Neural cell (in vitro differentiated cells): ENCODE results near the gene PDE6H. TPM values are rescaled to one million over a fixed set of nuclear protein-coding genes. Genes with fewer than 3 reads are reported as not detected.

Experiments used
- H2AFZ ChIP-seq: fragments of 200-600, 300-800 bp; sonication (generic), shearing (Covaris generic); 2 replicates; pipeline ENCODE4 v1.6.0; 2014; ENCODE audit warnings: low read depth, mild to moderate bottlenecking, antibody characterized with exemption, low read length, moderate library complexity
- H3F3A ChIP-seq: fragments of 200-600 bp; shearing (Covaris generic); 2 replicates; pipeline ENCODE4 v1.6.1; 2016; ENCODE audit warnings: mild to moderate bottlenecking, moderate library complexity, mixed read lengths, antibody characterized with exemption, low read length; ENCODE audit not compliant: insufficient read depth, poor library complexity, severe bottlenecking
- H3K27ac ChIP-seq: fragments of 200-600, 300-800 bp; sonication (generic), shearing (Covaris generic); 2 replicates; pipeline ENCODE4 v1.5.1; 2014; ENCODE audit warnings: mild to moderate bottlenecking, low read length, moderate library complexity
- H3K27me3 ChIP-seq: fragments of 300-800, 200-600 bp; sonication (generic), shearing (Covaris generic); 2 replicates; pipeline ENCODE4 v1.6.0; 2014; ENCODE audit warnings: mild to moderate bottlenecking, low read depth, low read length, moderate library complexity; ENCODE audit not compliant: insufficient read depth
- H3K36me3 ChIP-seq: fragments of 300-800, 200-600 bp; sonication (generic), shearing (Covaris generic); 2 replicates; pipeline ENCODE4 v1.5.1; 2014; ENCODE audit warnings: mild to moderate bottlenecking, antibody characterized with exemption, low read length, moderate library complexity; ENCODE audit not compliant: insufficient read depth
- H3K4me2 ChIP-seq: fragments of 300-800, 200-600 bp; sonication (generic), shearing (Covaris generic); 2 replicates; pipeline ENCODE4 v1.6.0; 2014; ENCODE audit warnings: mild to moderate bottlenecking, low read length
- H3K4me3 ChIP-seq: fragments of 300-800, 200-600 bp; sonication (generic), shearing (Covaris generic); 2 replicates; pipeline ENCODE4 v1.5.1; 2014; ENCODE audit warnings: mild to moderate bottlenecking, low read length, moderate library complexity
- H3K79me2 ChIP-seq: fragments of 200-600 bp; shearing (Covaris generic); replicated peaks from 2 replicates; pipeline ENCODE4 v1.6.0; 2014; ENCODE audit warnings: mild to moderate bottlenecking, low read length, moderate library complexity; ENCODE audit not compliant: insufficient read depth
- H3K9ac ChIP-seq: fragments of 300-800, 200-600 bp; sonication (generic), shearing (Covaris generic); 2 replicates; pipeline ENCODE4 v1.6.1; 2016; ENCODE audit warnings: mild to moderate bottlenecking, low read length, mixed read lengths
- H3K9me2 ChIP-seq: fragments of 200-600 bp; shearing (Covaris generic); 2 replicates; pipeline ENCODE4 v1.6.1; 2016; ENCODE audit warnings: mild to moderate bottlenecking, low read length, mixed read lengths; ENCODE audit not compliant: insufficient read depth
- H3K9me3 ChIP-seq: fragments of 200-600, 300-800 bp; sonication (generic), shearing (Covaris generic); 2 replicates; pipeline ENCODE4 v1.6.1; 2016; ENCODE audit warnings: mild to moderate bottlenecking, mixed run types, low read length, moderate library complexity, mixed read lengths
- H4K20me1 ChIP-seq: fragments of 200-600 bp; shearing (Covaris generic); 2 replicates; pipeline ENCODE4 v1.6.1; 2016; ENCODE audit warnings: mild to moderate bottlenecking, mixed run types; ENCODE audit not compliant: insufficient read depth
- EP300 ChIP-seq: fragments of 450-650 bp; conservative IDR thresholded peaks from 2 replicates; pipeline ENCODE4 v1.6.1; 2014; ENCODE audit warnings: antibody characterized with exemption, mild to moderate bottlenecking, moderate library complexity; ENCODE audit not compliant: poor library complexity, severe bottlenecking
- EZH2 ChIP-seq: fragments of 200-600, 300-800 bp; shearing (Covaris generic), sonication (generic); IDR thresholded peaks from 2 replicates; pipeline ENCODE4 v1.6.1; 2014; ENCODE audit warnings: antibody characterized with exemption, low read length, borderline replicate concordance, mild to moderate bottlenecking; ENCODE audit not compliant: insufficient read depth, poor library complexity, severe bottlenecking
- MXI1 ChIP-seq: fragments of 450-650 bp; conservative IDR thresholded peaks from 2 replicates; pipeline ENCODE4 v1.6.1; 2014; ENCODE audit warnings: antibody characterized with exemption, mild to moderate bottlenecking; ENCODE audit not compliant: poor library complexity, severe bottlenecking
- POLR2AphosphoS5 ChIP-seq: IDR thresholded peaks from 2 replicates; pipeline ENCODE4 v1.6.1; 2012
- RAD21 ChIP-seq: fragments of 450-650 bp; conservative IDR thresholded peaks from 2 replicates; pipeline ENCODE4 v1.6.1; 2014; ENCODE audit warnings: antibody characterized with exemption, mild to moderate bottlenecking, moderate library complexity
- SMC3 ChIP-seq: fragments of 450-650 bp; conservative IDR thresholded peaks from 2 replicates; pipeline ENCODE4 v1.6.1; 2014; ENCODE audit warnings: antibody characterized with exemption, mild to moderate bottlenecking, moderate library complexity; ENCODE audit not compliant: poor library complexity
- TAF1 ChIP-seq: IDR thresholded peaks from 2 replicates; pipeline ENCODE4 v1.6.1; 2012; ENCODE audit warnings: low read depth
- polyA plus RNA-seq: library from polyadenylated mRNA; depleted of rRNA; stranded (reverse); fragments of >200 nt; gene quantifications from 2 replicates; pipeline ENCODE4 v1.2.3, GENCODE V29; 2014
- TF ChIP-seq, protein P1 (sequence below): IDR thresholded peaks from 2 replicates; pipeline ENCODE4 v1.6.1; 2012; ENCODE audit warnings: borderline replicate concordance
- TF ChIP-seq, protein P2 (sequence below): fragments of 450-650 bp; IDR thresholded peaks from 2 replicates; pipeline ENCODE4 v1.5.1; 2014; ENCODE audit warnings: antibody characterized with exemption, mild to moderate bottlenecking, moderate library complexity; ENCODE audit not compliant: poor library complexity, severe bottlenecking

The PDE6H gene
- polyA plus RNA-seq, 1 donor from 2014 or later: not detected

DNA sequence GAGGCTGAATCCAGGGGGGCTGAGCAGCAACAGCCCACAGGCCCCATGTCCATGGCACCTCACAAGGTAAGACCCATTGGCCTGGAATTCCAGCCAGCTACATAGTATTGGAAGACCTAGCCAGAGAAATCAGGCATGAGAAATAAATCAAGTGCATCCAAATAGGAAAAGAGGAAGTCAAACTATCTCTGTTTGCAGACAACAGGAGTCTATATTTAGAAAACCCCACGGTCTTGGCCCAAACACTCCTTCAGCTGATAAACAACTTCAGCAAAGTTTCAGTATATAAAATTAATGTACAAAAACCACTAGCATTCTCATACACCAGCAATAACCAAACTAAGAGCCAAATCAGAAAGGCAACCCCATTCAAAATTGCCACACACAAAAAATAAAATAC is 16.9 kb downstream of the PDE6H start:
- no peak for TF ChIP-seq EZH2
- no peak for TF ChIP-seq TAF1
- TF ChIP-seq, protein P1, sequence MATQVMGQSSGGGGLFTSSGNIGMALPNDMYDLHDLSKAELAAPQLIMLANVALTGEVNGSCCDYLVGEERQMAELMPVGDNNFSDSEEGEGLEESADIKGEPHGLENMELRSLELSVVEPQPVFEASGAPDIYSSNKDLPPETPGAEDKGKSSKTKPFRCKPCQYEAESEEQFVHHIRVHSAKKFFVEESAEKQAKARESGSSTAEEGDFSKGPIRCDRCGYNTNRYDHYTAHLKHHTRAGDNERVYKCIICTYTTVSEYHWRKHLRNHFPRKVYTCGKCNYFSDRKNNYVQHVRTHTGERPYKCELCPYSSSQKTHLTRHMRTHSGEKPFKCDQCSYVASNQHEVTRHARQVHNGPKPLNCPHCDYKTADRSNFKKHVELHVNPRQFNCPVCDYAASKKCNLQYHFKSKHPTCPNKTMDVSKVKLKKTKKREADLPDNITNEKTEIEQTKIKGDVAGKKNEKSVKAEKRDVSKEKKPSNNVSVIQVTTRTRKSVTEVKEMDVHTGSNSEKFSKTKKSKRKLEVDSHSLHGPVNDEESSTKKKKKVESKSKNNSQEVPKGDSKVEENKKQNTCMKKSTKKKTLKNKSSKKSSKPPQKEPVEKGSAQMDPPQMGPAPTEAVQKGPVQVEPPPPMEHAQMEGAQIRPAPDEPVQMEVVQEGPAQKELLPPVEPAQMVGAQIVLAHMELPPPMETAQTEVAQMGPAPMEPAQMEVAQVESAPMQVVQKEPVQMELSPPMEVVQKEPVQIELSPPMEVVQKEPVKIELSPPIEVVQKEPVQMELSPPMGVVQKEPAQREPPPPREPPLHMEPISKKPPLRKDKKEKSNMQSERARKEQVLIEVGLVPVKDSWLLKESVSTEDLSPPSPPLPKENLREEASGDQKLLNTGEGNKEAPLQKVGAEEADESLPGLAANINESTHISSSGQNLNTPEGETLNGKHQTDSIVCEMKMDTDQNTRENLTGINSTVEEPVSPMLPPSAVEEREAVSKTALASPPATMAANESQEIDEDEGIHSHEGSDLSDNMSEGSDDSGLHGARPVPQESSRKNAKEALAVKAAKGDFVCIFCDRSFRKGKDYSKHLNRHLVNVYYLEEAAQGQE: no peak
- no peak for TF ChIP-seq POLR2AphosphoS5
- no peak for TF ChIP-seq RAD21
- TF ChIP-seq, protein P2, sequence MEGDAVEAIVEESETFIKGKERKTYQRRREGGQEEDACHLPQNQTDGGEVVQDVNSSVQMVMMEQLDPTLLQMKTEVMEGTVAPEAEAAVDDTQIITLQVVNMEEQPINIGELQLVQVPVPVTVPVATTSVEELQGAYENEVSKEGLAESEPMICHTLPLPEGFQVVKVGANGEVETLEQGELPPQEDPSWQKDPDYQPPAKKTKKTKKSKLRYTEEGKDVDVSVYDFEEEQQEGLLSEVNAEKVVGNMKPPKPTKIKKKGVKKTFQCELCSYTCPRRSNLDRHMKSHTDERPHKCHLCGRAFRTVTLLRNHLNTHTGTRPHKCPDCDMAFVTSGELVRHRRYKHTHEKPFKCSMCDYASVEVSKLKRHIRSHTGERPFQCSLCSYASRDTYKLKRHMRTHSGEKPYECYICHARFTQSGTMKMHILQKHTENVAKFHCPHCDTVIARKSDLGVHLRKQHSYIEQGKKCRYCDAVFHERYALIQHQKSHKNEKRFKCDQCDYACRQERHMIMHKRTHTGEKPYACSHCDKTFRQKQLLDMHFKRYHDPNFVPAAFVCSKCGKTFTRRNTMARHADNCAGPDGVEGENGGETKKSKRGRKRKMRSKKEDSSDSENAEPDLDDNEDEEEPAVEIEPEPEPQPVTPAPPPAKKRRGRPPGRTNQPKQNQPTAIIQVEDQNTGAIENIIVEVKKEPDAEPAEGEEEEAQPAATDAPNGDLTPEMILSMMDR: no peak
- no peak for TF ChIP-seq MXI1
- no peak for TF ChIP-seq SMC3
- TF ChIP-seq EP300: no peak
- H3K4me2 ChIP-seq: no peak overlapping the region
- no peaks in the 10 kb centered on the region for H3K9me2 ChIP-seq
- H4K20me1 ChIP-seq: no peaks in the 10 kb centered on the region
- no peaks in the 10 kb centered on the region for H3K79me2 ChIP-seq
- H3K36me3 ChIP-seq: no peaks in the 10 kb centered on the region
- H3K27ac ChIP-seq: no peak overlapping the region
- H2AFZ ChIP-seq: no peak overlapping the region
- H3K9me3 ChIP-seq: no peaks in the 10 kb centered on the region
- H3F3A ChIP-seq: no peaks in the 10 kb centered on the region
- H3K9ac ChIP-seq: no peak overlapping the region
- H3K27me3 ChIP-seq: no peaks in the 10 kb centered on the region
- no peak overlapping the region for H3K4me3 ChIP-seq

DNA sequence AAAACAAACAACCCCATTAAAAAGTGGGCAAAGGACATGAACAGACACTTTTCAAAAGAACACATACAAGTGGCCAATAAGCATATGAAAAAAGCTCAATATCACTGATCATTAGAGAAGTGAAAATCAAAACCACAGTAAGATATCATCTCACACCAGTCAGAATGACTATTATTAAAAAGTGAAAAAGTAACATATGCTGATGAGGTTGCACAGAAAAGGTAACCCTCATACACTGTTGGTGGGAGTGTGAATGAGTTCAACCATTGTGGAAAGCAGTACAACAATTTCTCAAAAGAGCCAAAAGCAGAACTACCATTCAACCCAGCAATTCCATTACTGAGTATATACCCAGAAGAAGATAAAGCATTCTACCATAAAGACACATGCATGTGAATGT is 18.2 kb downstream of the PDE6H start:
- no peak overlapping the region for H3K27ac ChIP-seq
- TF ChIP-seq POLR2AphosphoS5 (no peak), SMC3 (no peak), RAD21 (no peak), EP300 (no peak), MXI1 (no peak), TAF1 (no peak), EZH2 (no peak)
- TF ChIP-seq, protein P2: no peak
- TF ChIP-seq, protein P1: no peak
- no peaks in the 10 kb centered on the region for H3K9me2 ChIP-seq
- H3K9me3 ChIP-seq: no peaks in the 10 kb centered on the region
- no peaks in the 10 kb centered on the region for H3F3A ChIP-seq
- no peaks in the 10 kb centered on the region for H3K36me3 ChIP-seq
- H3K4me3 ChIP-seq: no peak overlapping the region
- no peak overlapping the region for H2AFZ ChIP-seq
- H3K79me2 ChIP-seq: no peaks in the 10 kb centered on the region
- H3K9ac ChIP-seq: no peak overlapping the region
- no peaks in the 10 kb centered on the region for H3K27me3 ChIP-seq
- no peaks in the 10 kb centered on the region for H4K20me1 ChIP-seq
- H3K4me2 ChIP-seq: no peak overlapping the region
